Mammary epithelial cell (primary cell): Measurements from ENCODE around the gene BRAF.

Experiments
- EZH2 ChIP-seq: IDR thresholded peaks from 2 replicates; pipeline ENCODE4 v1.6.1; 2012; ENCODE audit warnings: low read length, inconsistent platforms, borderline replicate concordance
- TF ChIP-seq, protein P1 (sequence below), 2 donors: IDR thresholded peaks in 1 of 2; conservative IDR thresholded peaks in 1 of 2; 2 replicates each; pipeline ENCODE4 v1.5.1; 2011 to 2012; ENCODE audit warnings: inconsistent platforms in 2 of 2, low read length in 2 of 2, mild to moderate bottlenecking in 2 of 2, control low read depth in 1 of 2, low read depth in 1 of 2; ENCODE audit not compliant: insufficient read depth in 1 of 2; ENCODE audit errors: extremely low read depth in 1 of 2

DNA sequence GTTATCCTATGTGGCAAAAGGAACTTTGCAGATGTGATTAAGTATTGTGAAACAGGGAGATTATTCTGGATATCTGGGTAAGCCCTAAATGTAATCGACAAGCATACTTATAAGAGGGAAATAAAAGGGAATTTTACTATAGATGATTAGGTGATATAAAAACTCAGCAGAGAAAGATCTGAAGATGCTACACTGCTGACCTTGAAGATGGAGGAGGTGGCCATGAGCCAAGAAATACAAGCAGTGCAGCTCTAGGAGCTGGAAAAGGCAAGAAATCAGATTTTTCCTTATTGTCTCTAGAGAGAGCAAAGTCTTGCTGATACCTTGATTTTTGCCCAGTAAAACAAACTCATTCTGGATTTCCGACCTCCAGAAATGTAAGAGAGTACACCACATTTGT, 67.7 kb downstream of the BRAF start:
- no peak for TF ChIP-seq EZH2
- TF ChIP-seq, protein P1, sequence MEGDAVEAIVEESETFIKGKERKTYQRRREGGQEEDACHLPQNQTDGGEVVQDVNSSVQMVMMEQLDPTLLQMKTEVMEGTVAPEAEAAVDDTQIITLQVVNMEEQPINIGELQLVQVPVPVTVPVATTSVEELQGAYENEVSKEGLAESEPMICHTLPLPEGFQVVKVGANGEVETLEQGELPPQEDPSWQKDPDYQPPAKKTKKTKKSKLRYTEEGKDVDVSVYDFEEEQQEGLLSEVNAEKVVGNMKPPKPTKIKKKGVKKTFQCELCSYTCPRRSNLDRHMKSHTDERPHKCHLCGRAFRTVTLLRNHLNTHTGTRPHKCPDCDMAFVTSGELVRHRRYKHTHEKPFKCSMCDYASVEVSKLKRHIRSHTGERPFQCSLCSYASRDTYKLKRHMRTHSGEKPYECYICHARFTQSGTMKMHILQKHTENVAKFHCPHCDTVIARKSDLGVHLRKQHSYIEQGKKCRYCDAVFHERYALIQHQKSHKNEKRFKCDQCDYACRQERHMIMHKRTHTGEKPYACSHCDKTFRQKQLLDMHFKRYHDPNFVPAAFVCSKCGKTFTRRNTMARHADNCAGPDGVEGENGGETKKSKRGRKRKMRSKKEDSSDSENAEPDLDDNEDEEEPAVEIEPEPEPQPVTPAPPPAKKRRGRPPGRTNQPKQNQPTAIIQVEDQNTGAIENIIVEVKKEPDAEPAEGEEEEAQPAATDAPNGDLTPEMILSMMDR (conservative IDR thresholded peaks at IDR 0.05 in 1 of 2, IDR thresholded peaks at IDR 0.05 in 1 of 2; ENCODE audit: extremely low read depth in 1 of 2, insufficient read depth in 1 of 2, low read depth in 1 of 2, low read length in 2 of 2) = no peak
